Astrocyte of the hippocampus (primary cell): ENCODE measurements around the gene SDK2.

Experiments used
- DNase-seq: peaks from one replicate; pipeline ENCODE4 v3.0.0; 2011; ENCODE audit warnings: low read depth, low spot score

The SDK2 gene

DNA sequence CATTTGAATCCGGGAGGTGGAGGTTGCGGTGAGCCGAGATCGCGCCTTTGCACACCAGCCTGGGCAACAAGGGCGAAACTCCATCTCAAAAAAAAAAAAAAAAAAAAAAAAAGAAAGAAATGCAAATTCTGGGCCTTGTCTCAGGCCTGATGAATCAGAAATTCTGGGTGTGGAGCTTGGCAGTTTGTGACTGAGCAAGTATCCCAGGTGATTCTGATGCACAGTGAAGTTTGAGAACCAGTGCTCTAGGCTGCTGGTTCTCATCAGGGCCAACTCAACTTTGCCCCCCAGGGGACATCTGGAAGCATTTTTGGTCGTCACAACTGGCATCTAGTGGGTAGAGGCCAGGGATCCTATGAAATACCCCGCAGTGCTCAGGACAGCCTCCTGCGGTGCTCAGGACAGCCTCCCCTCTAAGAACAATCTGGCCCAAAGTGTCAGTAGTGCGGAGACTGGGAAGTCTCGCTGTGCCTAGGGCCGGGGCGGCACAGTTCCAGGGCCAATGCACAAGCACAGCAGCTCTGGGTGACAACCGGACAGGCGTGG is 55.9 kb downstream of the SDK2 start:
- DNase-seq: no peak

DNA sequence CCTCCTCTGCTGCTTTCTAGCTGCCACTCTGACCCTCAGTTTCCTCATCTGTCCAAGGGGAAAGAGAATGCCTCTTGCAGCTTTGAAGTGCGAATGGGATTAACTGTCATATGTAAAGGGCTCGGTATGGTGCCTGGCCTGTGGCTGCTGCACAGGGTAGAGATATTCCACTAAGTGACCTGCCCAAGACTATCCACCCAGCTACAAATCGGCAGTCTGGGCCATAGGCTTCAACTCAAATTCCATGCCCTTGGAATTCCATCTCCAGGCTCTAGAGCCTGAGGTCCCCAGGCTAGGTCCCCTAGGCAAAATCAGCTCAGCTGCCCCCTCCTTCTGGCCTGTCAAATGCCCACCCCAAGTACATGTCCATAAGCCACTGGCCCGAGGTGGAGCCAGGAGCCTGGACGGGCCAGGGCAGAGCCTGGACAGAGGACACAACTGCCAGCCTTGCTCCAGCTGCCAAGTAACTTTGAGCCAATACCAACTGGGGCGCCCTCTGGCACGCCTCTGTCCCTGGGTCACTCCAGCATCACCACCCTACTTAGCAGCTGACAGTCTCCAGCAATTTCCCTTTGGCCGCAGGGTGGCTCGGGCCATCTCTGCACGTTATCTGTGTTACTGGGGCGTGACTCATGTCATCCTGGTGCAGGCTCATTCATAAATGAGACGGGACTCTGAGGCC is 57.2 kb downstream of the SDK2 start:
- DNase-seq: no peak

GRCh38 chr17:73586275-73586832 is 57.9 kb downstream of the SDK2 start:
- no peak for DNase-seq

DNA sequence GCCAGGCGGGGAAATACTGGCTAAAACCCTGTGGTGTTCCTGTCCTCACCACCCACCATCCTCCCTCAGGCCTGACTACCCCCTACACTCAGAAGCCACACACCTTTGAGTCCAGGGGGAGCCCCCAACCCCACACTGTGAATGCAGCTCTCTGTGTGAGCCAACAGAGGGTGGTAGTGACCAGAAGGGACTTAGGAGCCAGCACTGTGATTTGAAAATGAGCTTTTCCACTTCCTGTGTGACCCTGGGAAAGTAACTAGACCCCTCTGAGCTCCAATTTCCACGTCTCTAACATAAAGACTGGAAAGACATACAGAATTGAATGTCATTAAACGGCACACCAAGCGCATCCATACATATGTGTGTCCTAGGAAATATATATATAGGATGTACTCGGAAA is 58.7 kb downstream of the SDK2 start:
- DNase-seq: no peak

GRCh38 chr17:73584987-73585386 is 59.3 kb downstream of the SDK2 start:
- no peak for DNase-seq

GRCh38 chr17:73584049-73584448 is 60.2 kb downstream of the SDK2 start:
- no peak for DNase-seq

GRCh38 chr17:73582821-73583220 is 61.4 kb downstream of the SDK2 start:
- DNase-seq: no peak

- DNase-seq: no peak
Measured at GRCh38 chr17:73582359-73582758, 61.9 kb downstream of the SDK2 start.

DNA sequence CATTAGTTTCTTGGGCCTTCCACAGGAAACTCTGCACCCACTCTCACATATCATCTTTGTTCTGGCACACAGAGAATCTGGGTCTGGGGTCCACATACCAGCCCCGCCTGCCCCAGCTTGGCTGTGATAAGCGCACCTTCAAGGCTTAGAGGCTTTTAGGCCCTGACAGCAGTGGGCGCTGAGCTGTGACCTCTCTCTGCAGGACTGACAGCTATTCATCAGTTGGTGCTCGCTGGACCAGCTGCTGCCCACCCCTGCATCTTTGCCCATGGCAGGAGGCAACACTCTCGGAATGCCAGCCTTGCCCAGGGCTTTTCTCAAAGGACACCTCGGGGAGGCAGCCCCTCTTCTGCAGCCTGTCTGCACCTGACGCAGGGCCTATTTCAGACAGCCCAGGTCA is 62.9 kb downstream of the SDK2 start:
- DNase-seq: no peak

- no peak for DNase-seq
Measured at GRCh38 chr17:73580073-73580710, 64.1 kb downstream of the SDK2 start.

DNA sequence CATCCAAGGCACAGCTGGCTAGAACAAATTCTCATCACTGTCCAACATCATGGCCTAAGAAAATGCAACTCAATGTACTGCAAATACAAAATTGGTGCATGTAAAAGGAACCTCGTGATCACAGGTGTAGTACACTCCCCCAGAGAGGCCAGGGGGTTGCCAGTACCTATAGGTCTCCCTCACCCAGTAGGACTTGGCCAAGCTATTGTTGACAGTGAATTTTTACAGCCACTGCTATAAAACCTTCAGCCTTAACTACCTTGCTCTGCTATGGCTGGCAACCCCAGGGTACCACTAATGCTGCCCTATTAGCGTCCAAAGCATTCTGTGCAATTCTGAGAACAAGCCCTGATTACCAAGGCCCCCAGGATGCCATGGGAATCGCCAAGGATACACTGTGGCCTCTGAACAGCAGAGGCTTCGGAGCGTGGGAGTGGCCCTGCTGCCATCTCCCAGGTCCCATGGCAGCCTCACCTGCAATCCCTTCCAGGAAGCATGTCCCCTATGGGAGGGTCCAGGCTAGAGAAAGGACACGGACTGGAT is 67.6 kb downstream of the SDK2 start:
- DNase-seq: no peak

GRCh38 chr17:73575470-73576221 is 68.6 kb downstream of the SDK2 start:
- no peak for DNase-seq

GRCh38 chr17:73571511-73572130 is 72.6 kb downstream of the SDK2 start:
- no peak for DNase-seq

DNA sequence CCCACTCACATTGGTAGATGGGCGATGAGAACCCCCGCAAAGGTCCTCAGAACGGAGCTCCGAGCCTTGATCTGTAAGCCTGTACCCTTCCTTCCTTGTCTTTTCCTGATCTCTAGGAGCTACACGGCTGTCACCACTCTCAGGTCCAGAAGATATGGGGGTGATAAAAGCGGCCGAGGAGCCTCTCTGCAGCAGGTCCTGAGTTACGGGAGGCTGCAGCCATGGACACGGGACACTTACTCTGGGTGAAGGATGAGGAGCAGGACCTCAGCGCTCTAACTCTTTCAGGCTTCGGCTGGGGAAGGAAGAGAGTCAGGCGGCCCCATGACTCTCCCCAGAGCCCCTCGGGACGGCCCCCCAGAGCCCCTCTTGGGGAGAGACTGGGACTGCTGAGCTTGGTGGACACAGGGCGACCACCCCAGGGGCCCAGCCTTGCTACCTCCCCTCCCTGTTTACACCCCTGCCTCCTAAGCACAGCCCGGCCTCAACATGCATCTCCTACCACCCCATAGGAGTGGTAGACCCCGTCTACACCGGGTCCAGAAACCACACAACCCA is 74.4 kb downstream of the SDK2 start:
- DNase-seq: no peak

DNA sequence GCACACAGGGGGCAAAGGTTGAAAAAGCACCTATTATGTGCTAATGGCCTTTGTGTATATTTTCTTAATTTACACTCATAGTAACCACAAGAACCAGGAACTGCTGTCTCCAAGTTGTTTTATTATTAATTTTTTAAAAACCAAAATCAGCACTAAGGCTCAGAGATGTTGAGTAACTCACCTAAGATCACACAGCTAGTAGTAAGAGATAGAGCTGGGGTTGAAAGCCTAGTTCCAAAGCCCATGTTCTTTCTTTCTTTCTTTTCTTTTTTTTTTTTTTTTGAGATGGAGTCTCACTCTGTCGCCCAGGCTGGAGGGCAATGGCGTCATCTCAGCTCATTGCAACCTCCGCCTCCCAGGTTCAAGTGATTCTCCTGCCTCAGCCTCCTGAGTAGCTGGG is 75.3 kb downstream of the SDK2 start:
- no peak for DNase-seq

DNA sequence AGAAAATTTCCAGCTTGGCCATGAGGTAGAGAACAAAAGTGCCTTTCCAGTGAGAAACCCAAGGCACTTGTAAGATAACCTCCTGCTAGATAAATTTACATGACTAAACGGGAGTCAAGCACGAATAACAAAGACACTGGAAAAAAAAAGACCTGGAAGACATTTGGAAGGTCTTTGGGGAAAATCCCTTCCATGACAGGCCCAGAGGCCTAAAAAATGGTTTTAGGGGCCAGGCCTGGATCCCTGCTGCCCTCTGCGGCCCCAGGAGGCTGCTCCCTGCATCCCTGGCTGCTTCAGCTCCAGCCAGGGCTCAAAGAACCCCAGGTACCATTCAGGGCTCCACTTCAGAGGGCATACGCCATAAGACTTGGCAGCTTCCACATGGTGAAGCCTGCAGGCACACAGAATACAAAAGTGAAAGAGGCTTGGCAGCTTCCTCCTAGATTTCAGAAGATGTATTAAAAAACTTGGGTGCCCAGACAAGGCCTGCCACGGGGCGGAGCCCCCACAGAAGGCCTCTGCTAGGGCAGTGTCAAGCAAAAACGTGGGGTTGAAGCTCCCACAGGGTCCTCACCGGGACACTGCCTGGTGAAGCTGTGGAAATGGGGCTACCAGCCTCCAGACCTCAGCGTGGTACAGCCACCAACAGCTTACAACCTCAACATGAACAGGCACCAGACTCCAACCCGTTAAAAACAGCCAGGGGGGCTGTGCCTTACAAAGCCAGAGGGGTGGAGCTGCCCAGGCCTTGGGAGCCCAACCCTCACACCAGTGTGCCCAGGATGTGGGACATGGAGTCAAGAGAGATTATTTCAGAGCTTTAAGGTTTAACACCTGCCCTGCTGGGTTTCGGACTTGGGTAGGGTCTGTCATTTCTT is 77.1 kb downstream of the SDK2 start:
- DNase-seq: no peak

GRCh38 chr17:73564843-73565242 is 79.4 kb downstream of the SDK2 start:
- DNase-seq: no peak

DNA sequence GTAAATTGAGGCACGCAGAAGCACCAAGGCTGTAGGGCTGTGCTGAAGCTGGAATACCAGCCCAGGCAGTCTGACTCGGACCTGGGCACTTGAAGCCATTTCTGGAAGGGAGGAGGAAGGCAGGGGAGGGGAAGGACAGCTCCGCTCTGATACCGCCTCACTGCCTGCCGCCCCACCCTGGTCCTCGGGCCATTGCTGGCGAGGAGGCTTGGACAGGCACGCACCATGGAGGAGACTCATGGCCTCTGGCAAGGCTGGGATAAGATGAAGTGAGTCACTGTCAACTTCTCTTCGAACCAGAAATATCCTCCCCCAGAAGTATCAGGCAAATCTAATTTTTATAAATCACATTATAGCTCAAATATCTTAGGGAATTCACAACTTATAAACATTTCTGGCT is 81.3 kb downstream of the SDK2 start:
- DNase-seq: no peak

DNA sequence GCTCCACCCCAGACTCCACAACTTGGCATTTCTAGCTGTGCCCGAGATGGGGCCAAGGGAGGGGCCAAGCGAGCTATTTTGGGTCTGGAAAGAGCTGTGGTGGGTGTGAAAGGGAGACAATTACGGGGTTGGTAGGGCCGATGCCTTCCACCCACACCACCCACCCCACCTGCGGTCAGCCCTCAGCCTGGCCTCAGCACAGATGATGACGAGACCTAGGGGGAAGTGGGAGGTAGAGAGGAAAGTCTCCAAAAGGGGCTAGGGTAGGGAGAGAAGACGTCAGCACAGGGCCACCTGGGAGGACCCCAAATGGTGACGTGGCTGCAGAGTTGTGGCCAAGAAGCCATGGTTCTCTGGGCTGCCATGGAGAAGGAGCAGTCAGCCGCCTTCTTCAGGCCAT is 83.1 kb downstream of the SDK2 start:
- no peak for DNase-seq

DNA sequence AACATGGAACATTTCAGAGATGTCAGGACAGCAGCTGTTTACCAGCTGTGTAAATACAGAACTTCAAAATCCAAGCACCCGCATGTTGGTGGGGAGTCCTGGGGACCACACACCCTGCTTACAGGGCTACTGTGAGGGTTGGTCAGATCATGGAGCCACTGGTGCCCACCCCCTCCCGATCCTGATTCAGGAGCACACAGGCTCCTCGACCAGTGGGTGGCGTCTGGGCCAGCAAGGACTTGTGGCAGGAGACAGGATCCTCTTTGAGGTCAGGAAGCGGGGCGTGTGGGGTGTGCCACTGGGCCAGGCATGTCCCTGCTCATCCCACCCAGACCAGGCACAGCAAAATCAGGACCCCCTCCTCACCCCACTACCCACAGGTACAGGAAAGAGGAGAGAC is 83.6 kb downstream of the SDK2 start:
- DNase-seq: no peak
